ENCODE measurements around the gene SHC3. TPM values are rescaled to one million over a fixed set of nuclear protein-coding genes. Genes with fewer than 3 reads are reported as not detected.

The SHC3 gene
- total RNA-seq, 1 experiment from 2014 or later: 4.0 TPM

- no TSS peak for BruUV-seq (replicated peaks)
- TF ChIP-seq CTCF (IDR thresholded peaks at IDR 0.05; ENCODE audit: unreplicated experiment): no peak
- DNase-seq: no peak
- Mint-ChIP-seq H3K27ac (ENCODE audit: unreplicated experiment) (no peak overlapping the region), H3K4me3 (ENCODE audit: low read depth, unreplicated experiment) (no peak overlapping the region), H3K9me3 (ENCODE audit: low read depth, unreplicated experiment) (no peaks in the 10 kb centered on the region), H3K27me3 (ENCODE audit: unreplicated experiment) (no peaks in the 10 kb centered on the region), H3K36me3 (ENCODE audit: insufficient read depth, unreplicated experiment) (peaks cover 1% of the 10 kb centered on the region), H3K4me1 (ENCODE audit: low read depth, unreplicated experiment) (peaks cover 8% of the 10 kb centered on the region)
- CTCF ChIA-PET: interaction anchor here (0.5 to 0.7 kb wide), 3 partner anchors 8 to 896 kb away, joined by 3 read pairs; no protein-coding TSS in a partner anchor
- intact Hi-C loops (cut with micrococcal nuclease; ENCODE audit: unreplicated experiment): no loop called here
Measured at GRCh38 chr9:89036891-89037290, 141.7 kb downstream of the SHC3 start.

GRCh38 chr9:89036383-89036782, 142.2 kb downstream of the SHC3 start:
- no TSS peak for BruUV-seq (replicated peaks)
- CTCF ChIA-PET: interaction anchor here (0.6 kb wide), 1 partner anchor 896 kb away, joined by 3 read pairs; no protein-coding TSS in a partner anchor
- intact Hi-C loops (cut with micrococcal nuclease; ENCODE audit: unreplicated experiment): no loop called here
- no peak overlapping the region for H3K27ac Mint-ChIP-seq (ENCODE audit: unreplicated experiment)
- TF ChIP-seq CTCF (IDR thresholded peaks at IDR 0.05; ENCODE audit: unreplicated experiment): no peak
- peaks cover 8% of the 10 kb centered on the region for H3K4me1 Mint-ChIP-seq (ENCODE audit: low read depth, unreplicated experiment)
- no peaks in the 10 kb centered on the region for H3K27me3 Mint-ChIP-seq (ENCODE audit: unreplicated experiment)
- no peak overlapping the region for H3K4me3 Mint-ChIP-seq (ENCODE audit: low read depth, unreplicated experiment)
- DNase-seq: no peak
- peaks cover 4% of the 10 kb centered on the region for H3K36me3 Mint-ChIP-seq (ENCODE audit: insufficient read depth, unreplicated experiment)
- H3K9me3 Mint-ChIP-seq (ENCODE audit: low read depth, unreplicated experiment): no peaks in the 10 kb centered on the region

- H3K27ac Mint-ChIP-seq (ENCODE audit: unreplicated experiment): no peak overlapping the region
- BruUV-seq (replicated peaks): no TSS peak
- DNase-seq: no peak
- H3K4me1 Mint-ChIP-seq (ENCODE audit: low read depth, unreplicated experiment): peaks cover 8% of the 10 kb centered on the region
- no peaks in the 10 kb centered on the region for H3K27me3 Mint-ChIP-seq (ENCODE audit: unreplicated experiment)
- CTCF ChIA-PET: no interaction called here
- intact Hi-C loops (cut with micrococcal nuclease; ENCODE audit: unreplicated experiment): no loop called here
- no peak for TF ChIP-seq CTCF (IDR thresholded peaks at IDR 0.05; ENCODE audit: unreplicated experiment)
- H3K4me3 Mint-ChIP-seq (ENCODE audit: low read depth, unreplicated experiment): no peak overlapping the region
- peaks cover 4% of the 10 kb centered on the region for H3K36me3 Mint-ChIP-seq (ENCODE audit: insufficient read depth, unreplicated experiment)
- peaks cover 2% of the 10 kb centered on the region for H3K9me3 Mint-ChIP-seq (ENCODE audit: low read depth, unreplicated experiment)
Measured at GRCh38 chr9:89032661-89033060, 146.0 kb downstream of the SHC3 start.

- TF ChIP-seq CTCF (IDR thresholded peaks at IDR 0.05; ENCODE audit: unreplicated experiment): no peak
- intact Hi-C loops (cut with micrococcal nuclease; ENCODE audit: unreplicated experiment): no loop called here
- no TSS peak for BruUV-seq (replicated peaks)
- no peak overlapping the region for H3K27ac Mint-ChIP-seq (ENCODE audit: unreplicated experiment)
- H3K36me3 Mint-ChIP-seq (ENCODE audit: insufficient read depth, unreplicated experiment): peaks cover 4% of the 10 kb centered on the region
- CTCF ChIA-PET: no interaction called here
- peaks cover 2% of the 10 kb centered on the region for H3K9me3 Mint-ChIP-seq (ENCODE audit: low read depth, unreplicated experiment)
- no peak overlapping the region for H3K4me3 Mint-ChIP-seq (ENCODE audit: low read depth, unreplicated experiment)
- H3K27me3 Mint-ChIP-seq (ENCODE audit: unreplicated experiment): no peaks in the 10 kb centered on the region
- peaks cover 8% of the 10 kb centered on the region for H3K4me1 Mint-ChIP-seq (ENCODE audit: low read depth, unreplicated experiment)
- DNase-seq: no peak
Measured at GRCh38 chr9:89032173-89032572, 146.4 kb downstream of the SHC3 start.

Data from Calu3 (cell line).